Esophagus squamous epithelium (tissue), 4 donors: ENCODE measurements around the gene PLEKHG1.

Experiments used
- POLR2A ChIP-seq, 4 donors: fragments of 450-650 bp; IDR thresholded peaks; one replicate each; pipeline ENCODE4 v1.6.1; 2017; ENCODE audit warnings: antibody characterized with exemption in 4 of 4, mild to moderate bottlenecking in 4 of 4, moderate library complexity in 3 of 4
- TF ChIP-seq, protein P1 (sequence below), 6 experiments: fragments of 450-650 bp in 4 of 6; fragments of 200-600 bp in 2 of 6; sonication (generic) in 2 of 6; IDR thresholded peaks; one replicate each; pipeline ENCODE4 v1.5.1; 2016 to 2019; ENCODE audit warnings: antibody characterized with exemption in 6 of 6, mild to moderate bottlenecking in 4 of 6, moderate library complexity in 4 of 6

DNA sequence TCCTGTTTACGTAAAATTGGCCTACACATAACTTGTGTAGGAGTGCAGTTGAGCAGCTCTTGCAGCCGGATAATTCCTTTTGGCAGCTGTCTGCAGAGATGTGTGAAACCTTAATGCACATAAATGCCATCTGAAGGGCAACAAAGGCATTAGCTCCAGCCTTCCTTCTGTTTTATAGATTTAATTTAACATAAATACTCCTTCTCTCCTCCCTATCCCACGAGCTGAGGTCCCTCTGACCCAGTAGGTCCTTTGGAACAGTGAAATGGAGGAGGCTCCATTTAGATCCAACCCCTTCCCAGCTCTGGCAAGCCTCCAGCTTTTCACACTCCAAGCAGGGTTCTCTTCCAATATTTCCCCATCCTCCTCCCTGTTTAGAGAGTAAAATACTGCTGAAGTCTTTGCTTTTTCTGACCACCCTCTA lies 6.5 kb downstream of the PLEKHG1 start:
- TF ChIP-seq, protein P1, sequence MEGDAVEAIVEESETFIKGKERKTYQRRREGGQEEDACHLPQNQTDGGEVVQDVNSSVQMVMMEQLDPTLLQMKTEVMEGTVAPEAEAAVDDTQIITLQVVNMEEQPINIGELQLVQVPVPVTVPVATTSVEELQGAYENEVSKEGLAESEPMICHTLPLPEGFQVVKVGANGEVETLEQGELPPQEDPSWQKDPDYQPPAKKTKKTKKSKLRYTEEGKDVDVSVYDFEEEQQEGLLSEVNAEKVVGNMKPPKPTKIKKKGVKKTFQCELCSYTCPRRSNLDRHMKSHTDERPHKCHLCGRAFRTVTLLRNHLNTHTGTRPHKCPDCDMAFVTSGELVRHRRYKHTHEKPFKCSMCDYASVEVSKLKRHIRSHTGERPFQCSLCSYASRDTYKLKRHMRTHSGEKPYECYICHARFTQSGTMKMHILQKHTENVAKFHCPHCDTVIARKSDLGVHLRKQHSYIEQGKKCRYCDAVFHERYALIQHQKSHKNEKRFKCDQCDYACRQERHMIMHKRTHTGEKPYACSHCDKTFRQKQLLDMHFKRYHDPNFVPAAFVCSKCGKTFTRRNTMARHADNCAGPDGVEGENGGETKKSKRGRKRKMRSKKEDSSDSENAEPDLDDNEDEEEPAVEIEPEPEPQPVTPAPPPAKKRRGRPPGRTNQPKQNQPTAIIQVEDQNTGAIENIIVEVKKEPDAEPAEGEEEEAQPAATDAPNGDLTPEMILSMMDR (IDR thresholded peaks at IDR 0.05), result no peak
- TF ChIP-seq POLR2A (IDR thresholded peaks at IDR 0.05), result no peak
